Measurements from ENCODE around the gene VPS11.

The VPS11 gene

GRCh38 chr11:119091966-119092879, 24.6 kb downstream of the VPS11 start:
- no peak for TF ChIP-seq CTCF (IDR thresholded peaks at IDR 0.05; ENCODE audit: extremely low read depth, missing control alignments)
- no peak for DNase-seq (ENCODE audit: low spot score)

- DNase-seq (ENCODE audit: low spot score), result no peak
- TF ChIP-seq CTCF (IDR thresholded peaks at IDR 0.05; ENCODE audit: extremely low read depth, missing control alignments), result no peak
Measured at GRCh38 chr11:119092880-119093842, 25.5 kb downstream of the VPS11 start.

GRCh38 chr11:119093942-119094815, 26.6 kb downstream of the VPS11 start:
- TF ChIP-seq CTCF (IDR thresholded peaks at IDR 0.05; ENCODE audit: extremely low read depth, missing control alignments), result no peak
- peak; percentile 20 for DNase-seq (ENCODE audit: low spot score)

GRCh38 chr11:119094816-119095065, 27.1 kb downstream of the VPS11 start:
- peak; percentile 81 for DNase-seq (ENCODE audit: low spot score)
- TF ChIP-seq CTCF (IDR thresholded peaks at IDR 0.05; ENCODE audit: extremely low read depth, missing control alignments), result peak; percentile 84

- no peak for TF ChIP-seq CTCF (IDR thresholded peaks at IDR 0.05; ENCODE audit: extremely low read depth, missing control alignments)
- DNase-seq (ENCODE audit: low spot score), result peak; percentile 98
Measured at GRCh38 chr11:119095066-119095880, 27.7 kb downstream of the VPS11 start.

GRCh38 chr11:119099711-119100110, 32.1 kb downstream of the VPS11 start:
- no peak for DNase-seq (ENCODE audit: low spot score)
- no peak for TF ChIP-seq CTCF (IDR thresholded peaks at IDR 0.05; ENCODE audit: extremely low read depth, missing control alignments)

Measured in GM20000 (cell line).